Progenitor cell of endocrine pancreas (in vitro differentiated cells): Measurements from ENCODE around the gene SDK2. TPM values are rescaled to one million over a fixed set of nuclear protein-coding genes. Genes with fewer than 3 reads are reported as not detected.

Experiments used
- DNase-seq: peaks from one replicate; pipeline ENCODE4 v3.0.0; 2021; ENCODE audit warnings: low spot score; ENCODE audit not compliant: unreplicated experiment
- H3K27ac Mint-ChIP-seq: 2 replicates; pipeline ENCODE4 v1.8.0; 2021; ENCODE audit warnings: mild to moderate bottlenecking, moderate library complexity, mixed read lengths
- H3K27me3 Mint-ChIP-seq: 2 replicates; pipeline ENCODE4 v1.8.0; 2021; ENCODE audit warnings: mixed read lengths
- H3K36me3 Mint-ChIP-seq: 2 replicates; pipeline ENCODE4 v1.8.0; 2022; ENCODE audit warnings: mixed read lengths; ENCODE audit not compliant: insufficient read depth
- H3K4me1 Mint-ChIP-seq: 2 replicates; pipeline ENCODE4 v1.8.0; 2021; ENCODE audit warnings: low read depth, mixed read lengths
- H3K4me3 Mint-ChIP-seq: 2 replicates; pipeline ENCODE4 v1.8.0; 2021; ENCODE audit warnings: low read depth, mild to moderate bottlenecking, moderate library complexity, mixed read lengths
- H3K9me3 Mint-ChIP-seq: 2 replicates; pipeline ENCODE4 v1.8.0; 2021; ENCODE audit warnings: low read depth, mixed read lengths
- total RNA-seq: library from RNA; stranded (reverse); gene quantifications from 2 replicates; pipeline ENCODE4 v1.2.1, GENCODE V29; 2021
- TF ChIP-seq, protein P1 (sequence below): fragments of 200-600 bp; sonication (generic); IDR thresholded peaks from one replicate; pipeline ENCODE4 v1.5.0; 2021; ENCODE audit warnings: antibody characterized with exemption, mild to moderate bottlenecking; ENCODE audit not compliant: unreplicated experiment

SDK2 gene
- total RNA-seq, 1 donor from 2014 or later: 6.7 TPM

DNA sequence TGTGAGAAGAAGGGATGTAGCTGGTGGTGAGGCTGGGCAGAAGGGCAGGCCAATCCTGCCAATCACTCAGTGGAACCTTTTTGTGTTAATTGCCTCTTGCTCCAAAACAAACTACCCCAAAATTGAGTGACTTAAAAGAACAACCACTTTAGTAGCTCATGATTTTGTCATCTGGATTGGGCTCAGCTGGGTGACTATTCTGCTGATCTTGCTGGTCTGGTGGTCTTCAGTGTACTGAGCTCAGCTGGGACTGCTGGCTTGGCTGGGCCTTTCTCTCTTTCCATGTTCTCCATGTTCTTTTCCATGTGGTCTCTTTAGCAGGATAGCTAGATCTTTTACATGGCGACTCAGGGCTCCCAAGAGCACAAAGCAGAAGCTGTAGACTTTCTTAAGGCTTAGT lies 37.7 kb upstream of the SDK2 start:
- Mint-ChIP-seq H3K9me3 (peaks cover 7% of the 10 kb centered on the region), H3K27ac (no peak overlapping the region), H3K4me1 (no peaks in the 10 kb centered on the region), H3K27me3 (peaks cover 41% of the 10 kb centered on the region), H3K4me3 (no peak overlapping the region), H3K36me3 (peaks cover 3% of the 10 kb centered on the region)
- TF ChIP-seq, protein P1, sequence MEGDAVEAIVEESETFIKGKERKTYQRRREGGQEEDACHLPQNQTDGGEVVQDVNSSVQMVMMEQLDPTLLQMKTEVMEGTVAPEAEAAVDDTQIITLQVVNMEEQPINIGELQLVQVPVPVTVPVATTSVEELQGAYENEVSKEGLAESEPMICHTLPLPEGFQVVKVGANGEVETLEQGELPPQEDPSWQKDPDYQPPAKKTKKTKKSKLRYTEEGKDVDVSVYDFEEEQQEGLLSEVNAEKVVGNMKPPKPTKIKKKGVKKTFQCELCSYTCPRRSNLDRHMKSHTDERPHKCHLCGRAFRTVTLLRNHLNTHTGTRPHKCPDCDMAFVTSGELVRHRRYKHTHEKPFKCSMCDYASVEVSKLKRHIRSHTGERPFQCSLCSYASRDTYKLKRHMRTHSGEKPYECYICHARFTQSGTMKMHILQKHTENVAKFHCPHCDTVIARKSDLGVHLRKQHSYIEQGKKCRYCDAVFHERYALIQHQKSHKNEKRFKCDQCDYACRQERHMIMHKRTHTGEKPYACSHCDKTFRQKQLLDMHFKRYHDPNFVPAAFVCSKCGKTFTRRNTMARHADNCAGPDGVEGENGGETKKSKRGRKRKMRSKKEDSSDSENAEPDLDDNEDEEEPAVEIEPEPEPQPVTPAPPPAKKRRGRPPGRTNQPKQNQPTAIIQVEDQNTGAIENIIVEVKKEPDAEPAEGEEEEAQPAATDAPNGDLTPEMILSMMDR: no peak
- DNase-seq: no peak

DNA sequence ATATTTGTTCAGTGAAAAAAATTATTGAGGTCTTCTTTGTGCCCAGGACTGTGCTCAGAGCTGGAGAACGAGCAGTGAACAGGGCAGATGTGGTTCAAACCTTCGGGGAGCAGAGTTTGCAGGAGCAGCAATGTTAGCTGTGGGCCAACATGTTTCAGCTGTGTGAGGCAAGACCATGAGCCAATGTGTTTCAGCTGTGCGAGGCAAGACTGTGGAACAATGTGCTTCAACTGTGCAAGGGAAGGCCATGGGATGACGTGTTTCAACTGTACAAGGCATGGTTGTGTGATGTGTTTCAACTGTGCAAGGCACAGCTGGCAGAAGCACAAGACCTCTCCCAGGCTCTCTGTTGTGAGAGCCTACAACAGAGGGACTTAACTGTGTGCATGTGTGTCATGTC lies 35.2 kb upstream of the SDK2 start:
- no peak overlapping the region for H3K4me3 Mint-ChIP-seq
- peaks cover 3% of the 10 kb centered on the region for H3K36me3 Mint-ChIP-seq
- H3K9me3 Mint-ChIP-seq: peaks cover 7% of the 10 kb centered on the region
- TF ChIP-seq, protein P1: no peak
- peaks cover 40% of the 10 kb centered on the region for H3K27me3 Mint-ChIP-seq
- no peak for DNase-seq
- H3K27ac Mint-ChIP-seq: no peak overlapping the region
- H3K4me1 Mint-ChIP-seq: no peaks in the 10 kb centered on the region

- TF ChIP-seq, protein P1: no peak
- Mint-ChIP-seq H3K4me3 (no peak overlapping the region), H3K4me1 (no peaks in the 10 kb centered on the region), H3K9me3 (peaks cover 7% of the 10 kb centered on the region), H3K27ac (no peak overlapping the region), H3K36me3 (peaks cover 3% of the 10 kb centered on the region), H3K27me3 (peaks cover 35% of the 10 kb centered on the region)
- no peak for DNase-seq
Measured at GRCh38 chr17:73678999-73679398, 34.8 kb upstream of the SDK2 start.

DNA sequence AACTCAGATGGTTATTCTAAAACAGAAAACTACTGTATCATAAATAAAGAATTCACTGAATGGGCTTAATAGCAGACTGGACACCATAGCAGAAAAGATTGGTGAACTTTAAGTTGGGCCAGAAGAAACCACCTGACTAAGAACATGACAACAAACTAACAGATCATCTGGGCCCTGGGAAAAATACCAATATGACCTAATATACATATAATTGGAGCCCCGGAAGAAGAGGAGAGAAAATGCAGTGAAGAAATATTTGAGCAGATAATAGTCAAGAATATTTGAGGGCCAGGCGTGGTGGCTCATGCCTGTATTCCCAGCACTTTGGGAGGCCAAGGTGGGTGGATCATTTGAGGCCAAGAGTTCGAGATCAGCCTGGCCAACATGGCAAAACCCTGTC lies 25.5 kb upstream of the SDK2 start:
- Mint-ChIP-seq H3K27ac (no peak overlapping the region), H3K36me3 (no peaks in the 10 kb centered on the region), H3K4me3 (no peak overlapping the region), H3K9me3 (peaks cover 12% of the 10 kb centered on the region), H3K27me3 (peaks cover 14% of the 10 kb centered on the region), H3K4me1 (peaks cover 9% of the 10 kb centered on the region)
- TF ChIP-seq, protein P1: no peak
- no peak for DNase-seq

DNA sequence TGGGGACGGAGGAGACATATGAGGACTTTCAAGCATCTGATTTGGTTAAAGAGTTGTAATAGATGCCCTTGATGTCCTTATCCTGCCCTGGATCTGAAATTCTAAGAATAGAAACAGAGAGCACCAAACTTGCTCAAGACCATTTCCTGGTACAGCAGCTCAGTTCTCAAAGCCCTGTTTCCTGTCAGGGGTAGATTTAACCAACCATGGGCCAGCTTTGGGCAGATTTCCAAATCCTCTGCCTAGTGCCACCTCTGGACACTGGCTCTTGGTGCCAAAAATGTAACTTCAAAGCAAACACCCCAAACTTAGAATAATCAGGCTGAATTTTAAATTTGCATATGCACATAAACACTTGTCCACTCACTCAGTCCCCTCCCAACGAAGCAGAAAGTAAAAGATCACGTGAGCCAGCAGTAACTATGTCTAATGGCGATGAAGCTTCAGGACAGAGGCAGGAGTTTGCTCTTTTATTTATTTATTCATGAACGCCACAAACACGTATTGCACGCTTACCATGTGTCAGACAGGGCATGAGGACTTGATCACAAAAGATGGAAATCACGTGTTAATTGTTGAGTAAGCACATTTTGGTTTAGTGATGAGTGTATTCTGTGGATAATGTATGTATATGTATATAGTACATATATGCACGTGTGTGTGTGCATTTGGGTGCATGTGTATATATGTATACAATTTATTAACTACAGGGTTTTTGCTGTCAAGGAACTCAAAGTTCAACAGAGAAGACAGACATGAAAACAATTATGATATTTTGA lies 23.1 kb upstream of the SDK2 start:
- no peak for DNase-seq
- TF ChIP-seq, protein P1: no peak
- H3K9me3 Mint-ChIP-seq: peaks cover 15% of the 10 kb centered on the region
- peaks cover 13% of the 10 kb centered on the region for H3K27me3 Mint-ChIP-seq
- no peaks in the 10 kb centered on the region for H3K36me3 Mint-ChIP-seq
- H3K27ac Mint-ChIP-seq: no peak overlapping the region
- no peak overlapping the region for H3K4me3 Mint-ChIP-seq
- peaks cover 12% of the 10 kb centered on the region for H3K4me1 Mint-ChIP-seq
